Bronchial epithelial cell (primary cell): ENCODE data around the gene PISD. TPM values are rescaled to one million over a fixed set of nuclear protein-coding genes. Genes with fewer than 3 reads are reported as not detected.
A peak's percentile ranks its signal among the peaks of the same experiment; 100 is the strongest.
"Not testable (repeated sequence)": the region's sequence is repeated elsewhere in the genome, so short reads cannot be mapped to it uniquely, and the experiment has no call there.

Experiments
- DNase-seq: peaks from one replicate; pipeline ENCODE4 v3.0.0-alpha.2; 2010; ENCODE audit warnings: low read depth
- FAIRE-seq: peaks from 2 replicates; lab custom pipeline; 2011; peaks lifted over from hg19 to GRCh38; lab: Jason Lieb, UNC
- H3K27me3 ChIP-seq: 2 replicates; pipeline ENCODE4 v1.5.1; 2011; ENCODE audit warnings: low read length; ENCODE audit not compliant: control insufficient read depth, insufficient read depth
- H3K36me3 ChIP-seq: 2 replicates; pipeline ENCODE4 v1.5.1; 2011; ENCODE audit warnings: low read length; ENCODE audit not compliant: control insufficient read depth, insufficient read depth
- H3K4me3 ChIP-seq: 2 replicates; pipeline ENCODE4 v1.5.1; 2011; ENCODE audit warnings: mild to moderate bottlenecking, low read depth, low read length, control low read depth
- CTCF ChIP-seq: IDR thresholded peaks from 2 replicates; pipeline ENCODE4 v1.5.1; 2011; ENCODE audit warnings: mild to moderate bottlenecking, moderate library complexity, low read length, control low read depth, inconsistent platforms; ENCODE audit not compliant: insufficient read depth, severe bottlenecking
- total RNA-seq: library from RNA; depleted of rRNA; stranded (reverse); fragments of >200 nt; gene quantifications from 2 replicates; pipeline ENCODE4 v1.2.1, GENCODE V29; 2014

PISD gene
- total RNA-seq, 1 donor from 2014 or later: 28.7 TPM

GRCh38 chr22:31595271-31595670 is 66.7 kb downstream of the PISD start:
- Histone ChIP-seq H3K27me3 (no peaks in the 10 kb centered on the region), H3K36me3 (no peaks in the 10 kb centered on the region), H3K4me3 (no peak overlapping the region)
- DNase-seq (no peak), FAIRE-seq (no peak)
- TF ChIP-seq CTCF: no peak

- peak; percentile 62 for FAIRE-seq
- not testable (repeated sequence) for H3K4me3 ChIP-seq, H3K36me3 ChIP-seq, DNase-seq, H3K27me3 ChIP-seq
Measured at GRCh38 chr22:31590161-31590560, 71.9 kb downstream of the PISD start.

GRCh38 chr22:31588970-31589675 is 72.9 kb downstream of the PISD start:
- no peak for TF ChIP-seq CTCF
- no peak for FAIRE-seq

GRCh38 chr22:31586137-31586920 is 75.7 kb downstream of the PISD start:
- no peak for DNase-seq
- Histone ChIP-seq H3K4me3 (no peak overlapping the region), H3K27me3 (no peaks in the 10 kb centered on the region), H3K36me3 (peaks cover 5% of the 10 kb centered on the region)
- no peak for FAIRE-seq
- no peak for TF ChIP-seq CTCF

More at GRCh38 chr22:31588970-31589675, 72.9 kb downstream of the PISD start:
- DNase-seq: no peak
- Histone ChIP-seq H3K4me3 (no peak overlapping the region), H3K27me3 (no peaks in the 10 kb centered on the region), H3K36me3 (peaks cover 5% of the 10 kb centered on the region)

- Histone ChIP-seq H3K4me3 (no peak overlapping the region), H3K36me3 (peaks cover 5% of the 10 kb centered on the region), H3K27me3 (no peaks in the 10 kb centered on the region)
- TF ChIP-seq CTCF: no peak
- DNase-seq (no peak), FAIRE-seq (no peak)
Measured at GRCh38 chr22:31585161-31585859, 76.7 kb downstream of the PISD start.

- no peak for DNase-seq
- Histone ChIP-seq H3K4me3 (no peak overlapping the region), H3K36me3 (peaks cover 5% of the 10 kb centered on the region)
Measured at GRCh38 chr22:31584804-31585160, 77.2 kb downstream of the PISD start.

More at GRCh38 chr22:31584804-31585160, 77.2 kb downstream of the PISD start:
- no peak for TF ChIP-seq CTCF
- FAIRE-seq: no peak
- no peaks in the 10 kb centered on the region for H3K27me3 ChIP-seq
